Stimulated activated memory B cell treated with anti-CD40 and anti-IgM and Interleukin-4, amounts not matched to agents 10 μg/mL and 1 μg/mL and 100 μg/mL, for 72 hours (primary cell): ENCODE data around the gene FLT1.

ENCODE experiments used
- ATAC-seq: fragments of 150-1000 bp; cut with Tn5 transposase; 2 replicates; pipeline ENCODE4 v1.10.0; 2021
- H3K27ac Mint-ChIP-seq: one replicate; pipeline ENCODE4 v1.8.0; 2022; ENCODE audit warnings: mild to moderate bottlenecking, mixed read lengths
- H3K27me3 Mint-ChIP-seq: one replicate; pipeline ENCODE4 v1.8.0; 2022; ENCODE audit warnings: mixed read lengths
- H3K36me3 Mint-ChIP-seq: one replicate; pipeline ENCODE4 v1.8.0; 2022; ENCODE audit warnings: mixed read lengths
- H3K4me1 Mint-ChIP-seq: one replicate; pipeline ENCODE4 v1.8.0; 2022; ENCODE audit warnings: mixed read lengths
- H3K4me3 Mint-ChIP-seq: one replicate; pipeline ENCODE4 v1.8.0; 2022; ENCODE audit warnings: mild to moderate bottlenecking, moderate library complexity, mixed read lengths
- H3K9me3 Mint-ChIP-seq: one replicate; pipeline ENCODE4 v1.8.0; 2022; ENCODE audit warnings: mixed read lengths

Gene FLT1

GRCh38 chr13:28494778-28495537 lies at the start of gene FLT1:
FLT1 (minus strand) TSS chr13:28495128; CDS start chr13:28494843, 285 bp downstream.
- peak within 1 kb of the TSS; percentile 72 for H3K4me3 Mint-ChIP-seq
- H3K4me1 Mint-ChIP-seq, result peaks cover 17% of the 10 kb centered on the region
- peak; percentile 45 for ATAC-seq
- H3K27ac Mint-ChIP-seq, result no peak within 1 kb of the TSS
- H3K36me3 Mint-ChIP-seq, result no peaks in the 10 kb centered on the region
- H3K27me3 Mint-ChIP-seq, result peaks cover 63% of the 10 kb centered on the region
- no peaks in the 10 kb centered on the region for H3K9me3 Mint-ChIP-seq

GRCh38 chr13:28544026-28544425 lies 49.1 kb upstream of the FLT1 start:
- Mint-ChIP-seq H3K27ac (no peak overlapping the region), H3K27me3 (peaks cover 58% of the 10 kb centered on the region), H3K9me3 (peaks cover 21% of the 10 kb centered on the region), H3K4me1 (peaks cover 26% of the 10 kb centered on the region), H3K4me3 (no peak overlapping the region), H3K36me3 (peaks cover 4% of the 10 kb centered on the region)
- ATAC-seq, result no peak

GRCh38 chr13:28542804-28543203 lies 47.9 kb upstream of the FLT1 start:
- no peak overlapping the region for H3K27ac Mint-ChIP-seq

GRCh38 chr13:28541966-28542365 lies 47.0 kb upstream of the FLT1 start:
- H3K4me1 Mint-ChIP-seq, result peaks cover 26% of the 10 kb centered on the region
- H3K27ac Mint-ChIP-seq, result no peak overlapping the region
- H3K27me3 Mint-ChIP-seq, result peaks cover 60% of the 10 kb centered on the region
- no peak overlapping the region for H3K4me3 Mint-ChIP-seq
- peaks cover 23% of the 10 kb centered on the region for H3K9me3 Mint-ChIP-seq
- peaks cover 4% of the 10 kb centered on the region for H3K36me3 Mint-ChIP-seq
- ATAC-seq, result no peak

More at GRCh38 chr13:28542804-28543203, 47.9 kb upstream of the FLT1 start:
- H3K4me1 Mint-ChIP-seq, result peaks cover 26% of the 10 kb centered on the region
- peaks cover 20% of the 10 kb centered on the region for H3K9me3 Mint-ChIP-seq
- H3K4me3 Mint-ChIP-seq, result no peak overlapping the region
- no peak for ATAC-seq
- H3K27me3 Mint-ChIP-seq, result peaks cover 59% of the 10 kb centered on the region
- peaks cover 4% of the 10 kb centered on the region for H3K36me3 Mint-ChIP-seq

GRCh38 chr13:28540612-28541011 lies 45.7 kb upstream of the FLT1 start:
- Mint-ChIP-seq H3K4me1 (peaks cover 26% of the 10 kb centered on the region), H3K9me3 (peaks cover 25% of the 10 kb centered on the region), H3K27me3 (peaks cover 70% of the 10 kb centered on the region), H3K4me3 (no peak overlapping the region), H3K36me3 (peaks cover 4% of the 10 kb centered on the region), H3K27ac (no peak overlapping the region)
- ATAC-seq, result peak; percentile 72

- Mint-ChIP-seq H3K9me3 (peaks cover 26% of the 10 kb centered on the region), H3K27ac (no peak overlapping the region), H3K4me3 (no peak overlapping the region), H3K27me3 (peaks cover 73% of the 10 kb centered on the region), H3K36me3 (peaks cover 9% of the 10 kb centered on the region), H3K4me1 (peaks cover 26% of the 10 kb centered on the region)
- no peak for ATAC-seq
Measured at GRCh38 chr13:28539625-28540286, 44.8 kb upstream of the FLT1 start.

- peaks cover 26% of the 10 kb centered on the region for H3K4me1 Mint-ChIP-seq
- H3K27ac Mint-ChIP-seq, result no peak overlapping the region
- H3K9me3 Mint-ChIP-seq, result peaks cover 18% of the 10 kb centered on the region
Measured at GRCh38 chr13:28538932-28539331, 44.0 kb upstream of the FLT1 start.

GRCh38 chr13:28537171-28537570 lies 42.2 kb upstream of the FLT1 start:
- Mint-ChIP-seq H3K27me3 (peaks cover 56% of the 10 kb centered on the region), H3K9me3 (peaks cover 8% of the 10 kb centered on the region), H3K4me3 (no peak overlapping the region), H3K36me3 (peaks cover 5% of the 10 kb centered on the region), H3K27ac (no peak overlapping the region), H3K4me1 (peaks cover 21% of the 10 kb centered on the region)
- ATAC-seq, result no peak

More at GRCh38 chr13:28538932-28539331, 44.0 kb upstream of the FLT1 start:
- Mint-ChIP-seq H3K4me3 (no peak overlapping the region), H3K36me3 (peaks cover 9% of the 10 kb centered on the region), H3K27me3 (peaks cover 73% of the 10 kb centered on the region)
- ATAC-seq, result no peak

GRCh38 chr13:28536371-28536770 lies 41.4 kb upstream of the FLT1 start:
- H3K4me1 Mint-ChIP-seq, result peaks cover 13% of the 10 kb centered on the region
- ATAC-seq, result no peak
- no peak overlapping the region for H3K4me3 Mint-ChIP-seq
- H3K27ac Mint-ChIP-seq, result no peak overlapping the region
- peaks cover 51% of the 10 kb centered on the region for H3K27me3 Mint-ChIP-seq
- H3K9me3 Mint-ChIP-seq, result peaks cover 8% of the 10 kb centered on the region
- peaks cover 5% of the 10 kb centered on the region for H3K36me3 Mint-ChIP-seq

GRCh38 chr13:28535734-28536133 lies 40.8 kb upstream of the FLT1 start:
- Mint-ChIP-seq H3K4me1 (peaks cover 10% of the 10 kb centered on the region), H3K9me3 (peaks cover 8% of the 10 kb centered on the region), H3K27me3 (peaks cover 51% of the 10 kb centered on the region), H3K27ac (no peak overlapping the region), H3K4me3 (no peak overlapping the region), H3K36me3 (peaks cover 5% of the 10 kb centered on the region)
- no peak for ATAC-seq

- H3K27me3 Mint-ChIP-seq, result peaks cover 51% of the 10 kb centered on the region
Measured at GRCh38 chr13:28534801-28535200, 39.9 kb upstream of the FLT1 start.

GRCh38 chr13:28534210-28534609 lies 39.3 kb upstream of the FLT1 start:
- no peak overlapping the region for H3K4me3 Mint-ChIP-seq

More at GRCh38 chr13:28534801-28535200, 39.9 kb upstream of the FLT1 start:
- peaks cover 8% of the 10 kb centered on the region for H3K9me3 Mint-ChIP-seq
- no peak overlapping the region for H3K27ac Mint-ChIP-seq
- ATAC-seq, result no peak
- no peak overlapping the region for H3K4me3 Mint-ChIP-seq
- H3K4me1 Mint-ChIP-seq, result peaks cover under 1% of the 10 kb centered on the region
- peaks cover 5% of the 10 kb centered on the region for H3K36me3 Mint-ChIP-seq

GRCh38 chr13:28533441-28534166 lies 38.7 kb upstream of the FLT1 start:
- Mint-ChIP-seq H3K36me3 (peaks cover 5% of the 10 kb centered on the region), H3K27ac (no peak overlapping the region), H3K4me3 (no peak overlapping the region), H3K4me1 (no peaks in the 10 kb centered on the region), H3K9me3 (peaks cover 8% of the 10 kb centered on the region), H3K27me3 (peaks cover 45% of the 10 kb centered on the region)
- no peak for ATAC-seq

More at GRCh38 chr13:28534210-28534609, 39.3 kb upstream of the FLT1 start:
- Mint-ChIP-seq H3K4me1 (no peaks in the 10 kb centered on the region), H3K9me3 (peaks cover 8% of the 10 kb centered on the region), H3K27ac (no peak overlapping the region), H3K36me3 (peaks cover 5% of the 10 kb centered on the region), H3K27me3 (peaks cover 51% of the 10 kb centered on the region)
- no peak for ATAC-seq

- ATAC-seq, result no peak
- peaks cover 40% of the 10 kb centered on the region for H3K27me3 Mint-ChIP-seq
Measured at GRCh38 chr13:28533125-28533436, 38.2 kb upstream of the FLT1 start.

GRCh38 chr13:28532388-28533124 lies 37.6 kb upstream of the FLT1 start:
- Mint-ChIP-seq H3K27ac (no peak overlapping the region), H3K36me3 (peaks cover 5% of the 10 kb centered on the region), H3K27me3 (peaks cover 40% of the 10 kb centered on the region), H3K4me3 (peak overlapping the region; percentile 19), H3K4me1 (peaks cover 7% of the 10 kb centered on the region), H3K9me3 (peaks cover 8% of the 10 kb centered on the region)
- no peak for ATAC-seq

More at GRCh38 chr13:28533125-28533436, 38.2 kb upstream of the FLT1 start:
- H3K36me3 Mint-ChIP-seq, result peaks cover 5% of the 10 kb centered on the region
- peak overlapping the region; percentile 19 for H3K4me3 Mint-ChIP-seq
- H3K4me1 Mint-ChIP-seq, result peaks cover 1% of the 10 kb centered on the region
- H3K9me3 Mint-ChIP-seq, result peaks cover 8% of the 10 kb centered on the region
- no peak overlapping the region for H3K27ac Mint-ChIP-seq
